HepG2 (cell line): ENCODE data around the gene LYRM4. TPM values are rescaled to one million over a fixed set of nuclear protein-coding genes. Genes with fewer than 3 reads are reported as not detected.

Source experiments
- ATF7 ChIP-seq, 2 experiments: fragments of 450-650 bp in 1 of 2; sonication (generic) in 1 of 2; formaldehyde crosslinking in 1 of 2; IDR thresholded peaks; 2 replicates each; pipeline versions ENCODE4 v1.4.0 to v1.6.1; 2016 to 2020; ENCODE audit warnings: antibody characterized with exemption in 1 of 2, mild to moderate bottlenecking in 1 of 2, missing genetic modification reagents in 1 of 2
- ATM ChIP-seq: fragments of 450-650 bp; IDR thresholded peaks from 2 replicates; pipeline ENCODE4 v1.7.1; 2017; ENCODE audit warnings: mild to moderate bottlenecking, borderline replicate concordance
- ATRX ChIP-seq: sonication (generic); formaldehyde crosslinking; IDR thresholded peaks from 2 replicates; pipeline ENCODE4 v1.4.0; 2020; ENCODE audit warnings: missing genetic modification reagents, borderline replicate concordance
- EZH2 ChIP-seq: conservative IDR thresholded peaks from 2 replicates; pipeline ENCODE4 v1.6.1; 2012; ENCODE audit warnings: mild to moderate bottlenecking, low read depth, low read length, moderate library complexity
- FOXK1 ChIP-seq: sonication (generic); formaldehyde crosslinking; IDR thresholded peaks from 2 replicates; pipeline ENCODE4 v1.4.0; 2020; ENCODE audit warnings: low read depth, missing genetic modification reagents, borderline replicate concordance
- HIC2 ChIP-seq: sonication (generic); formaldehyde crosslinking; IDR thresholded peaks from 2 replicates; pipeline ENCODE4 v1.9.0; 2022; ENCODE audit warnings: low read depth, missing genetic modification reagents
- HMGA1 ChIP-seq: sonication (generic); formaldehyde crosslinking; conservative IDR thresholded peaks from 2 replicates; pipeline ENCODE4 v1.4.0; 2020; ENCODE audit warnings: missing genetic modification reagents
- KDM3A ChIP-seq: IDR thresholded peaks from 2 replicates; pipeline ENCODE4 v1.6.1; 2018; ENCODE audit warnings: low read depth, missing compliant biosample characterization
- MLX ChIP-seq: IDR thresholded peaks from 2 replicates; pipeline ENCODE4 v1.6.1; 2016
- PAX8 ChIP-seq: sonication (generic); formaldehyde crosslinking; IDR thresholded peaks from 2 replicates; pipeline ENCODE4 v1.8.0; 2022; ENCODE audit warnings: mild to moderate bottlenecking, missing genetic modification reagents, borderline replicate concordance
- RXRA ChIP-seq: sonication (generic); formaldehyde crosslinking; IDR thresholded peaks from 2 replicates; pipeline ENCODE4 v1.5.1; 2020; ENCODE audit warnings: missing genetic modification reagents
- THAP9 ChIP-seq: sonication (generic); formaldehyde crosslinking; IDR thresholded peaks from 2 replicates; pipeline ENCODE4; 2020; ENCODE audit warnings: missing genetic modification reagents, mild to moderate bottlenecking, borderline replicate concordance
- U2AF2 ChIP-seq: fragments of 200-400 bp; formaldehyde crosslinking; IDR thresholded peaks from 2 replicates; pipeline ENCODE4 v1.6.1; 2017; ENCODE audit warnings: low read depth, mild to moderate bottlenecking, low read length
- ZNF124 ChIP-seq: sonication (generic); formaldehyde crosslinking; IDR thresholded peaks from 2 replicates; pipeline ENCODE4 v1.4.0; 2020; ENCODE audit warnings: missing genetic modification reagents
- ZNF343 ChIP-seq: sonication (generic); formaldehyde crosslinking; IDR thresholded peaks from 2 replicates; pipeline ENCODE4 v1.4.0; 2020; ENCODE audit warnings: mild to moderate bottlenecking, missing genetic modification reagents
- ZNF460 ChIP-seq: sonication (generic); formaldehyde crosslinking; IDR thresholded peaks from 2 replicates; pipeline ENCODE4 v1.5.1; 2020; ENCODE audit warnings: missing genetic modification reagents, mild to moderate bottlenecking, borderline replicate concordance
- ZNF569 ChIP-seq: sonication (generic); formaldehyde crosslinking; IDR thresholded peaks from 2 replicates; pipeline ENCODE4 v1.5.0; 2020; ENCODE audit warnings: mild to moderate bottlenecking, missing genetic modification reagents, moderate library complexity, borderline replicate concordance
- ZNF609 ChIP-seq: sonication (generic); formaldehyde crosslinking; IDR thresholded peaks from 2 replicates; pipeline ENCODE4 v1.4.0; 2020; ENCODE audit warnings: mild to moderate bottlenecking, missing genetic modification reagents, borderline replicate concordance
- polyA plus RNA-seq, 8 experiments: library from polyadenylated mRNA; depleted of rRNA in 3 of 8; stranded (reverse) in 7 of 8; unstranded in 1 of 8; fragments of >200 nt; fragmentation: Illumina TruSeq in 4 of 8; extraction: Trizol in 4 of 8; gene quantifications; 2 replicates each; pipeline versions ENCODE4 v1.2.1 to v1.2.3, GENCODE V29; 2011 to 2016; ENCODE audit warnings: low read depth in 4 of 8, missing spikeins in 1 of 8, mixed read lengths in 1 of 8; ENCODE audit not compliant: insufficient read depth in 1 of 8
- total RNA-seq, 5 experiments: library from RNA; depleted of rRNA; stranded (reverse); fragments of >200 nt; fragmentation: Illumina TruSeq; extraction: Trizol; gene quantifications; 2 replicates each; pipeline ENCODE4 v1.2.3, GENCODE V29; 2016; ENCODE audit warnings: low read depth in 1 of 5

Gene LYRM4
- total and polyA plus RNA-seq, 2 of the 13 experiments (the other 11 are each of a cell fraction or from before 2014, with no cell fraction given), result 64.6 to 67.5 TPM

GRCh38 chr6:5260661-5261544 lies at the start of gene LYRM4, which contains the start of gene FARS2 (continued):
- TF ChIP-seq ZNF343 (no peak; the same call in 1 of the 2 replicates), HIC2 (CRISPR knock-in tag) (peak; percentile 12; the same call in 1 of the 2 replicates), KDM3A (CRISPR knock-in tag) (peak; percentile 34; the same call in 1 of the 2 replicates), THAP9 (CRISPR knock-in tag) (peak; percentile 95), PAX8 (CRISPR knock-in tag) (peak; percentile 17; the same call in 1 of the 2 replicates), RXRA (CRISPR knock-in tag) (peak; percentile 40; the same call in 1 of the 2 replicates), HMGA1 (CRISPR knock-in tag) (no peak), EZH2 (no peak), ZNF609 (CRISPR knock-in tag) (no peak), ZNF124 (CRISPR knock-in tag) (no peak), ATRX (no peak), MLX (no peak), ZNF460 (CRISPR knock-in tag) (no peak), ATM (no peak), FOXK1 (CRISPR knock-in tag) (peak; percentile 66; the same call in 1 of the 2 replicates), U2AF2 (no peak; the same call in 1 of the 2 replicates), ZNF569 (CRISPR knock-in tag) (no peak), ATF7 (IDR thresholded peaks at IDR 0.05) (no peak), ATF7 (CRISPR knock-in tag; IDR thresholded peaks at IDR 0.05) (no peak)
